Stimulated activated naive CD8-positive, alpha-beta T cell treated with anti-CD3 and anti-CD28 coated beads, Interleukin-15, amount 100 ng/mL, for 72 hours (primary cell): ENCODE measurements around the gene PRDM10.
"Not testable (repeated sequence)": the region's sequence is repeated elsewhere in the genome, so short reads cannot be mapped to it uniquely, and the experiment has no call there.

Experiments
- ATAC-seq: fragments of 150-1000 bp; cut with Tn5 transposase; 2 replicates; pipeline ENCODE4 v1.10.0; 2021; ENCODE audit warnings: mild to moderate bottlenecking, moderate library complexity
- DNase-seq, 2 donors: peaks; one replicate each; pipeline ENCODE4 v3.0.0; 2021 to 2022
- H3K27ac Mint-ChIP-seq, 2 donors: one replicate each; pipeline ENCODE4 v1.8.0; 2022; ENCODE audit warnings: mild to moderate bottlenecking in 2 of 2, mixed read lengths in 2 of 2, moderate library complexity in 2 of 2
- H3K27me3 Mint-ChIP-seq: one replicate; pipeline ENCODE4 v1.8.0; 2022; ENCODE audit warnings: mixed read lengths
- H3K4me1 Mint-ChIP-seq: one replicate; pipeline ENCODE4 v1.8.0; 2022; ENCODE audit warnings: mild to moderate bottlenecking, mixed read lengths
- H3K4me3 Mint-ChIP-seq, 2 donors: one replicate each; pipeline ENCODE4 v1.8.0; 2022; ENCODE audit warnings: mild to moderate bottlenecking in 2 of 2, mixed read lengths in 2 of 2, moderate library complexity in 1 of 2
- H3K9me3 Mint-ChIP-seq, 2 donors: one replicate each; pipeline ENCODE4 v1.8.0; 2022; ENCODE audit warnings: mixed read lengths in 2 of 2

The PRDM10 gene

DNA sequence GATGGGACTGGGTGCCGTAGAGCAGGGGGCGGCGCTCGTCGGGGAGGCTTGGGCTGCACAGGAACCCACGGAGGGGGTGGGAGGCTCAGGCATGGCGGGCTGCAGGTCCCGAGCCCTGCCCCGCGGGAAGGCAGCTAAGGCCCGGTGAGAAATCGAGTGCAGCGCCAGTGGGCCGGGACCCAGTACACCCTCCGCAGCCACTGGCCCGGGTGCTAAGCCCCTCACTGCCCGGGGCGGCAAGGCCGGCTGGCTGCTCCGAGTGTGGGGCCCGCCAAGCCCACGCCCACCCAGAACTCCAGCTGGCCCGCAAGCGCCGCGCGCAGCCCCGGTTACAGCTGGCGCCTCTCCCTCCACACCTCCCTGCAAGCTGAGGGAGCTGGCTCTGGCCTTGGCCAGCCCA is 30.8 kb downstream of the PRDM10 start:
- H3K27ac Mint-ChIP-seq, H3K27me3 Mint-ChIP-seq, ATAC-seq, H3K9me3 Mint-ChIP-seq, DNase-seq, H3K4me3 Mint-ChIP-seq: not testable (repeated sequence)
- H3K4me1 Mint-ChIP-seq, result peaks cover 15% of the 10 kb centered on the region

DNA sequence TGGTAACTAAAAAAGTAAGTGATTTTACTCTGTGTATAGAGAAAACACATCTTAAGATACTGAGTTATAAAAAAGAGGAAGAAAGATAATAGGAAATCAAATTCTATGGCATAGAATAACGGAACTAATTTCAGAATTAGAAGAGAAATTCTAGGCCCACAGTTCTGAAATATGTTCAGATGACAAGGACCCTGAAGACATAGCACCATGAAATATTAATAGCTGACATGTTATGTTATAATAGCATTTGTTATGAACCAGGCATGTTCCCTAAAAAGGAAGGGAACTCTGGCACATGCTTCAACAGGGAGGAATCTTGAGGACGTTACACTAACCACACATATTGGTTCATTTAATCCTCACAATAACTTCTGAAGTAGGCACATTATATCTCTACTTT is 32.7 kb downstream of the PRDM10 start:
- no peak overlapping the region for H3K4me3 Mint-ChIP-seq
- no peak for ATAC-seq
- H3K9me3 Mint-ChIP-seq, result no peaks in the 10 kb centered on the region
- peaks cover 22% of the 10 kb centered on the region for H3K4me1 Mint-ChIP-seq
- no peaks in the 10 kb centered on the region for H3K27me3 Mint-ChIP-seq
- H3K27ac Mint-ChIP-seq, result peak overlapping the region in 1 of 2 donors; percentile 59
- no peak for DNase-seq

DNA sequence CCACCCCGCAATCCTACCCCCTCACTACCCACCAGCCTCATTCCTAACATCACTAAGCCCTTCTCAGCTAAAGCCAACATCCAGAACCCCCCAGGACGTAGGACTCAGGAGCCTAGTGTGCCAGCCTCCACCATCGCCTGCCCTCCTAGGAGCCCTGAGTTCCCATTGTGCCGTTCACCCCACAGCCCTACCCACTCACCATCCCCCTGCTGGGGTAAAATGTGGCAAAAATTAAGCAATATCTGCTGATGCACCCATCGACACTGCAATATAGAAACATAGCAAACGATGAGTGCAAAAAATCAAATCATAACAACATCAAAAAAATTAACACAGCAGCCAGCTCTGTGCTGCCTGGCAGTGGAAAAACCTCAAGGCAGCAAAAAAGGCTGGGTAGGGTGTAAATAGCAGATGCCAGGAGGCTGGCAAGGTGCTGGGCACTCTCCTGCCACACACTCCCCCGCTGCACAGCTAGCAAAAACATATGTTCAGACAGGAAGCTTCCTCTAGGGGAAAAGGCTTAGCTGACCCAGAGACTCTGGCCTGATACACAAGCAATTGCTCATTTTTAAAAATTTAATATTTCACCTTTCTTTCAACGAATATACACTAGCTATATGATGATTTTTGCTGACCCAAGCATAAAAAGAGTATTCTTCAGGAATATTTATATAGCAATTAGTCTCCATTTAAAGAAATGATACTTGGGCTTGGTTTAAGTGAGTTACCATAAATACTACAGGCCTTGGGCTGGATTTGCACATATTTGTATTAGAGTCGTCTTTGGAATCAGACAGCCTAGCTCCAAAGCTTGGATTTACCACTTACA is 33.8 kb downstream of the PRDM10 start:
- peaks cover 22% of the 10 kb centered on the region for H3K4me1 Mint-ChIP-seq
- no peak overlapping the region for H3K27ac Mint-ChIP-seq
- H3K27me3 Mint-ChIP-seq, result no peaks in the 10 kb centered on the region
- no peaks in the 10 kb centered on the region for H3K9me3 Mint-ChIP-seq
- no peak overlapping the region for H3K4me3 Mint-ChIP-seq
- no peak for ATAC-seq
- DNase-seq, result no peak

DNA sequence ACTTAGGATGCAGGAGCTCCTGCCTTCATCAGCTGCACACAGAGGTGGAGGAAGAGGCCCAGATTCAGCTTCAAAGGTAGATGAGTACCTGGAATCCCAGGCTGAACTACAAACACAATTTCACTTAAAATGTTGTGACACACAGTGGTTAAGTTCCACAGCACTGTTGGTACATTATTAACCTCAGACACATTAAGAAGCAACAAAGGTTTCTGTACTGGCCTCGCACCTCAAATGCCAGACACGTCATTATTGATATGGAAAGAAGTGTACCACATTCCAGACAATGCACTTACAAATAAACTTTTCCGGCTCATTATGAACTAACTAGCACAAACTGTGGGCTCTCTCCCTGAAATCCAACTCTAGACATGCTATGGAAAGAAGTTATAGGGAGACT is 34.6 kb downstream of the PRDM10 start:
- H3K27ac Mint-ChIP-seq, result peak overlapping the region in 1 of 2 donors; percentile 50
- H3K4me3 Mint-ChIP-seq, result no peak overlapping the region
- no peak for DNase-seq
- no peak for ATAC-seq
- H3K4me1 Mint-ChIP-seq, result peaks cover 22% of the 10 kb centered on the region
- no peaks in the 10 kb centered on the region for H3K27me3 Mint-ChIP-seq
- no peaks in the 10 kb centered on the region for H3K9me3 Mint-ChIP-seq

DNA sequence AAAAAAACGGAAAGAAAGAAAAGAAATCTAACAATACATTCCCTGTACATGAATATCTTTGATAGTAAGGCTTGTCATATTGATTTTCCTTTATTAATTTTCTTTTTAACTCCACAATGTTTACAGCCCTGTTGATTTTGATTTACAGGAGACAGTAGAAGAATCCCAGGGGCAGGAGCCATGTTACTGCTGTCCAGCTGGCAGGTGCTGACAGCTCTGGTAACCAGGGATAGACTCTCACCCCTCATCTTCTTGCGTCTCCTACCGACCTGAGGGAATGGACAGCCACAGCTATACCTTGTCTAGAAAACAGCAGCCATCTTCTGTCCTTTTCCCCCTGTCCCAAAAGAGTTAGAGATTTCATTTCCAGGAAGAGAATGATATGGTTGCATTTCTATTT is 37.4 kb downstream of the PRDM10 start:
- DNase-seq, result no peak
- H3K4me3 Mint-ChIP-seq, result no peak overlapping the region
- no peak for ATAC-seq
- H3K4me1 Mint-ChIP-seq, result peaks cover 31% of the 10 kb centered on the region
- no peaks in the 10 kb centered on the region for H3K9me3 Mint-ChIP-seq
- no peaks in the 10 kb centered on the region for H3K27me3 Mint-ChIP-seq
- no peak overlapping the region for H3K27ac Mint-ChIP-seq

DNA sequence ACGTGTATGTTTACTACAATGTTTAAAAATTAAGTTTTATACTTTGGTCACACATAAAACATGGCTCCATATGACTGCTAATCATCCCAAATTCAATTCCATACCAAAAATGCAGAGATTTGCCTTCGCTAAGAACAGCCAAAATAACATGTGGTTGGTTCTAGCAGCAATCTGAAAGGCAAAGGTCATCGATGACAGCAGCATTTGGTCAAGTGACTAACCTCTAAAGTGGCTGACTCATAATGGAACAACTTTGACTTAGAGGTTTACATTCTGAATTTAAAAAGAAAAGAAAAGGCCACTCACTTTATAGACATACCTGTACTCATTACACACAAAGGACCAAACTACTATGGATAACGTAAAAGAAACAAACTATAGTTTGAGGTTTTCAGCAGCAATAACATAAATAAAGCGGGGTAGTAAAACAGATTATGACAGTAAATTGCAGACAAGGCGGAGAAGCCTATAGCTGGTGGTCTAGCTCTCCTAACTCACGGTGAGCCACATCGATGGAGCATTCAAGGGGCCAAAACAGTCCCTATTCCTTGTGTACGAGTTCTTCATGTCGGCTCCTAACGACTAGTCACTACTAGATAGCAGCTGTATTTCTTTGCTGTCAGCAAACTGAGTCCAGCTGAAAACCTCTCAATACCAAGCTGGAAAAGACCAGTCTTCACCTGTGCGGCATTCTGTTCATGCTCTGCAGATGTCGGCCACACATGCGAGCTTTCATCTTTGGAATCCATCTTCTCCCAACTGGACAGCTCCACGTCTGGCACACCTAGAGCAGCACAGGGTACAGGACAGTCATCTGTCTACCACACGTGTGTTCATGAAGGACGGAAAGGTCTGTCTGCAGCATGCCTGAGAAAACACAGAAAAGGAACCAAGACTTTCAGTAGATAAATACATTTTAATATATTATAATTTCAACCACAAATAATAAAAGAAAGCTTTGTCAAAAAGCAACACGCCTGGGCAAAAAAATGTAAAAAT is 42.1 kb downstream of the PRDM10 start:
- ATAC-seq (peak; percentile 96), DNase-seq (peak; percentile 26 to 43)
- H3K9me3 Mint-ChIP-seq, result no peaks in the 10 kb centered on the region
- no peak overlapping the region for H3K27ac Mint-ChIP-seq
- no peaks in the 10 kb centered on the region for H3K27me3 Mint-ChIP-seq
- H3K4me1 Mint-ChIP-seq, result peaks cover 17% of the 10 kb centered on the region
- no peak overlapping the region for H3K4me3 Mint-ChIP-seq

DNA sequence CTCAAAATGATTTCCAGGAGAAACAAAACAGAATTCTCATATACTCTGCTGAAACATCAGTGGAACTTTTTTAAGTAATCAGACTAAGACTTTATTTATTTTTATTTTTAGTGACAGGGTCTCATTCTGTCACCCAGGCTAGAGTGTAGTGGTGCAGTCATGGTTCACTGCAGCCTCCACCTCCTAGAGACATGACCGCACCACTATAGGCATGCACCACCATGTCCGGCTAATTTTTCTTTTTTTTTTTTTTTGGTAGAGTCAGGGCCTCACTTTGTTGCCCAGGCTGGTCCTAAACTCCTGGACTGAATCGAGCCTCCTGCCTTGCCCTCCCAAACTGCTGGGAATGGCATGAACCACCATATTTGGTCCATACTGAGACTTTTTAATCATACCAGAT is 42.9 kb downstream of the PRDM10 start:
- H3K4me3 Mint-ChIP-seq, result no peak overlapping the region
- no peaks in the 10 kb centered on the region for H3K9me3 Mint-ChIP-seq
- no peak overlapping the region for H3K27ac Mint-ChIP-seq
- no peaks in the 10 kb centered on the region for H3K27me3 Mint-ChIP-seq
- ATAC-seq (no peak), DNase-seq (no peak)
- peaks cover 17% of the 10 kb centered on the region for H3K4me1 Mint-ChIP-seq

DNA sequence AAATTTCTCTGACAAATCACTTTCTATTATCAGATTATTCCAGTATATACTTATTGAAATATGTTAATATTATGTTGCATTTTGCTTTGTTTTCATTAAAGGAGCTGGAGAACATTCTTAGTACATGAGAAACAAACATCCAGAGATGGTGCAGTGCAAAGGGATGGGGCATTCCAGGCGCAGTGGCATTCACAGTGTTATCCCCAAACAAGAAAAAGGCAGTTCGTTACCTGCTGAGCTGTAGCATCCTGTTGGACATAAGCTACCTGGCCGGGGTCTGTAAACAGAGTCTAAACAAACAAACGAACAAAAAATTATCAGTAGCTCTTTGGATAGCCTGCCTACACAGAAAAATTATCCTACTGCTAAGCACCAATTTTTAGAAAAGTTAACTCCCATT is 47.4 kb downstream of the PRDM10 start:
- Mint-ChIP-seq H3K9me3 (no peaks in the 10 kb centered on the region), H3K27ac (no peak overlapping the region), H3K4me3 (no peak overlapping the region), H3K4me1 (peaks cover 8% of the 10 kb centered on the region), H3K27me3 (no peaks in the 10 kb centered on the region)
- DNase-seq (no peak), ATAC-seq (no peak)

DNA sequence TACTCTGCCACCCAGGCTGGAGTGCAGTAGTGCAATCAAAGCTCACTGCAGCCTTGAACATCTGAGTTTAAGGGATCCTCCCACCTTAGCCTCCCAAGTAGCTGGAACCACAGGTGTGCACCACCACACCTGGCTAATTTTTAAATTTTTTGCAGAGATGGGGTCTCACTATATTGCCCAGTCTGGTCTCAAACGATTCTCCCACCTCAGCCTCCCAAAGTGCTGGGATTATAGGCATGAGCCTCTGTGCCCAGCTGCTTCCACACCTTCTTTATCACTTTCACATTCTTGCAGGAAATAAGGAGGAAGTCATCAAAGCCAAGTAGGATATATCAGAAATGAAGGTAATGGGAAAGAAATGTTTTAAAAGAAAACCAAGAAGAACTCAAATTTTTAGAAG is 47.9 kb downstream of the PRDM10 start:
- H3K27me3 Mint-ChIP-seq, H3K4me3 Mint-ChIP-seq, H3K9me3 Mint-ChIP-seq, H3K4me1 Mint-ChIP-seq, H3K27ac Mint-ChIP-seq, ATAC-seq, DNase-seq: not testable (repeated sequence)

DNA sequence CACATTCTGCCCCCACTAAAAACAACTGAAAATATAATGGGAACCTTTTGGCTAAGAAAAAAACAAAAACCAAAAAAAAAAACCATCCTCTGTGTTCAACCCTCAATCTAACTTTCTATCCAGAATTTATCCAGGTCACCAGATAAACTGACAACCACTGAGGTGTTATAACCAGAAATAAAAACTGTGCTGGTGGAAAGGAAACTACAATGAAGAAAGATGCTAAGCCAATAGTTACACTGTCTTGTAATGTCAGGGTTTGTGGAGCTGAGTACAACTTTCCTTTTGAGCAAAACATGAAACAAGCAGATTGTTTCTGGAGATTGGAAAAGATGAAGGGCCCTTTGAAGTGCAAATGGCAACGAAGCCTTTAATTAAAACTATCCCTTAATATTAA is 50.8 kb downstream of the PRDM10 start:
- H3K4me1 Mint-ChIP-seq, result no peaks in the 10 kb centered on the region
- DNase-seq (no peak), ATAC-seq (no peak)
- H3K4me3 Mint-ChIP-seq, result no peak overlapping the region
- no peaks in the 10 kb centered on the region for H3K27me3 Mint-ChIP-seq
- no peak overlapping the region for H3K27ac Mint-ChIP-seq
- H3K9me3 Mint-ChIP-seq, result no peaks in the 10 kb centered on the region

DNA sequence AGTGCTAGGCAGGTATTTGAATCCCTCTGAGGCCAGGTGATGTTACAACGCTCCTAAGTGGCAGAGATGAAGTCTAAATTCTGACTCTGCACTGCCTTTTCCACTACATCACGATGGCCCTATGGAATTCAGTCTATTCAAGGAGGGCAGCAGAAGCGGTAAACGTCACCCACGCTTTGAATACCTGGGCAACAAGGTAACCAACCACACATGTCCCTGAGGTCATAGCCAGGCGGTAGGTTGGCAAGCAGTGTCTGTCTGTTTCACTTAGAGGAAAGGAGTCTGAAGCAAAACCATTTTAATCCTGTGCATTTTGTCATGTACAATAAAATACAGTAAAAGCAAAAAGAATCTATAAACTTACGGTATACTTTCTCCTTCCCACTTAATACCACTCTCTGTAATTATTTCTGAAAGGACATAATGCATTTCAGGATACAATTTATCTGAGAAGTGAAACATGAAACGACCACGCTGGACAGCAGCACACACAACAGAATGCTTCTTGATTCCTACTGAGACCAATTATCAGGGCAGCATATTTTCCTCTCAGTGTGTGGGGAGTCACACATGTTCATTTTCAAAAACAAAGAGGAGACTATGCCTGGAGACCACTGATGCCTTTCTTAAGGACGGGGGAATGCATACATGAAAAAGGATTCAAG is 51.3 kb downstream of the PRDM10 start:
- ATAC-seq (no peak), DNase-seq (no peak)
- H3K9me3 Mint-ChIP-seq, result no peaks in the 10 kb centered on the region
- peaks cover 4% of the 10 kb centered on the region for H3K4me1 Mint-ChIP-seq
- no peak overlapping the region for H3K4me3 Mint-ChIP-seq
- H3K27me3 Mint-ChIP-seq, result no peaks in the 10 kb centered on the region
- H3K27ac Mint-ChIP-seq, result no peak overlapping the region

DNA sequence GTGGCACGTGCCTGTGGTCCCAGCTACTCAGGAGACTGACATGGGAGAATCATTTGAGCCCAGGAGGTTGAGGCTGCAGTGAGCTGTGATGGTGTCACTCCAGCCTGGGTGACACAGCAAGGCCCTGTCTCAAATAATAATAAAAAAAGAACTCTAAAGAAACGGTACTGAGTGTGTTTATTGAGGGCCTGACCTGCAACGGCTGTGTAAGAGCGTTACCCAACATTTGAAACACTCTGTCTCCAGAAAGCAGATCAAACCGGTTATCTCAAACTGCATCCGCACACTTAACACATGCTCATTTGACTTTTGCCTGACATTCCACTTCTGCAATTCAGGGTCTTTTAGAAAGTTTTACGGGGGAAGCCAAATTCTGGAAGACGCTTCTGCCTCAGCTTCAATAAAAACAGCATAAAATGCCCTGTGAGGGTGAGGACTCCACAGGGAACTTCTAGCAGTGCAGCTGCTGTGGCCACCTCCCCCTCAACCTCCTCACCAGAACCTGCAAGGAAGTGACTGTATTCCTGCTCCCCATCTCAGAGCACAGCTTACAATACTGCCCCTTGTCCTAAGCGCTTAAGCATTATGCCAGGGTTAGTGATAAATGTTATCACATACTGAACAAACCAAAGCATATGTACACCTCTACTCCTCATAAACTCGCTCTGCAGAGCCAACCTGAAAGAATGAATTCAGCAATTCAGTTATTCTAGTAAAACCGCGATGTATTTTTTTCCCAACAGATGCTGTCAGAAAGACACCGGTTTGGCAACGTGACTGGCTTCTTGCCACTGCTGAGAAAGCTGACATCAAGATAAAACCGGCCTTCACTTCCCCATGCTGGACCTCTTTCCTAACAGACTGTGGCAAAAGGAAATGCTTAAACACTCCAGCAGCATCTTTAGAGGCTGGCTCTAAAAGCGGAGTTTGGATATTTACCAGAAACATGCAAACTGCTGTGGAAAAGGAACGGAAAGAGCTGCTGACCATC is 52.2 kb downstream of the PRDM10 start:
- H3K27ac Mint-ChIP-seq, result no peak overlapping the region
- H3K27me3 Mint-ChIP-seq, result no peaks in the 10 kb centered on the region
- no peak overlapping the region for H3K4me3 Mint-ChIP-seq
- H3K4me1 Mint-ChIP-seq, result peaks cover 8% of the 10 kb centered on the region
- DNase-seq (no peak), ATAC-seq (no peak)
- H3K9me3 Mint-ChIP-seq, result no peaks in the 10 kb centered on the region

DNA sequence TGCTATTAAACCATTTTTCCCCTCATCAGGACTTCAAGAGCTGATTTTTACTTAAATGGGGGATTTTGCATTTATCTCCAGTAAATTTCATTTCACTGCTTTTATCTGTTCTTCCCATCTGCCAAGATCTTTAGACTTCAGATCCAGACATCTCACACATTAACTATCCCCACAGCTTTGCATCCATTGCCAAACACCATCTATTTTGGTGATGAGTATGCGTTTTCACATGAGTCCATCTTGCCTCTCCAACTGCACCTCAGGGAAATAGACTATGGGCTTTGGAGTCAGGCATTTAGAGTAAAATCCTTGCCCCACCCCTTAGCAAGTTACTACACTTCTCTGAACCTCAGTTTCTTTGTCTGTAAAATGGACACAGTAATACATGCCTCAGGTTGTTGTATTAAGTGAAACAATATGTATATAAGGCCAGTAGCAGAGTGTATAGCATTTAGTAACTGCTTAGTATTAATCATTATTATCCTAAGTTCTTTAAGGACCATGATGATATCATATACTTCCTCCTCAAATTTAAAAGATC is 53.6 kb downstream of the PRDM10 start:
- Mint-ChIP-seq H3K27me3 (no peaks in the 10 kb centered on the region), H3K27ac (no peak overlapping the region), H3K4me1 (peaks cover 8% of the 10 kb centered on the region), H3K4me3 (no peak overlapping the region), H3K9me3 (no peaks in the 10 kb centered on the region)
- DNase-seq, result no peak
- no peak for ATAC-seq

DNA sequence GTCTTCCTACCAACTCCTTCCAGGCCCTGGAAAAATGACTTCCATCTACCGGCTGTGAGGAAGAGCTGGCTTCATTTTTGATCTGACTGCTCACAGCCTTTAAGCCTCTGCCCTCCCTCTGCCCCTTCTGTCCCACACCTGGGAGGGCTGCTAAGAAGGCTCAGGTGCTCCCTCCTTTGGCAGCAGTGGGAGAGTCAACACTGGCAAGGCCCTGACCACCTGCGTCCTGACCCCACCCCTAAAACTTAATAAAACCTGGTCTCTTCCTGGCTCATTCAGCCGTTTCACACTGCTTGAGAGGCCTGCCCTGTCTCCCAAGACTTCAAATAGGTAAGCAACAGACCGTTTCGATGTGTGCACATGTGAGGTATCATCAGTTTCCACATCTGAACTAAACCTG is 55.2 kb downstream of the PRDM10 start:
- Mint-ChIP-seq H3K27me3 (no peaks in the 10 kb centered on the region), H3K9me3 (no peaks in the 10 kb centered on the region), H3K4me3 (no peak overlapping the region), H3K27ac (peak overlapping the region in 1 of 2 donors; percentile 74), H3K4me1 (peaks cover 8% of the 10 kb centered on the region)
- ATAC-seq (no peak), DNase-seq (no peak)
